Anterior cingulate cortex (tissue), 58 donors: ENCODE results near the gene SINHCAF.
"Not testable (repeated sequence)": the region's sequence is repeated elsewhere in the genome, so short reads cannot be mapped to it uniquely, and the experiment has no call there.

Experiments
- DNase-seq, 58 donors: peaks; one replicate each; lab custom pipeline; 2025; lab: John Stamatoyannopoulos, UW

SINHCAF gene

GRCh38 chr12:31325877-31326631 is at the start of gene SINHCAF:
TSS of gene SINHCAF (minus strand) at chr12:31326150. CDS start at chr12:31298204, 27,946 bp downstream.
- peak; percentile 58 to 99 (median 93) for DNase-seq

GRCh38 chr12:31375422-31375821 is 49.5 kb upstream of the SINHCAF start:
- DNase-seq: not testable (repeated sequence)

GRCh38 chr12:31371256-31371620 is 45.3 kb upstream of the SINHCAF start:
- no peak for DNase-seq

GRCh38 chr12:31370531-31371255 is 44.7 kb upstream of the SINHCAF start:
- DNase-seq: no peak

GRCh38 chr12:31369712-31370521 is 44.0 kb upstream of the SINHCAF start:
- DNase-seq: no peak

- DNase-seq: no peak
These were observed 42.9 kb upstream of the SINHCAF start for GRCh38 chr12:31368666-31369361.

GRCh38 chr12:31366104-31366621 is 40.2 kb upstream of the SINHCAF start:
- DNase-seq: no peak

GRCh38 chr12:31363831-31364230 is 37.9 kb upstream of the SINHCAF start:
- DNase-seq: no peak

- no peak for DNase-seq
These were observed 37.5 kb upstream of the SINHCAF start for GRCh38 chr12:31363416-31363809.

GRCh38 chr12:31362759-31363415 is 36.9 kb upstream of the SINHCAF start:
- DNase-seq: peak in 5 of 58 donors; percentile 5 to 28 (median 6)

- no peak for DNase-seq
These were observed 36.3 kb upstream of the SINHCAF start for GRCh38 chr12:31362115-31362758.

GRCh38 chr12:31361730-31362114 is 35.8 kb upstream of the SINHCAF start:
- no peak for DNase-seq

GRCh38 chr12:31355747-31356107 is 29.8 kb upstream of the SINHCAF start:
- no peak for DNase-seq

GRCh38 chr12:31353750-31354708 is 28.1 kb upstream of the SINHCAF start:
- peak in 8 of 58 donors; percentile 1 to 41 (median 16) for DNase-seq

GRCh38 chr12:31346267-31346666 is 20.3 kb upstream of the SINHCAF start:
- DNase-seq: no peak

- no peak for DNase-seq
These were observed 17.2 kb upstream of the SINHCAF start for GRCh38 chr12:31343139-31343538.

GRCh38 chr12:31342286-31342685 is 16.3 kb upstream of the SINHCAF start:
- no peak for DNase-seq
